Bronchial epithelial cell (primary cell): Measurements from ENCODE around the gene ARHGEF18. TPM values are rescaled to one million over a fixed set of nuclear protein-coding genes. Genes with fewer than 3 reads are reported as not detected.
"Not testable (repeated sequence)": the region's sequence is repeated elsewhere in the genome, so short reads cannot be mapped to it uniquely, and the experiment has no call there.

Experiments used
- DNase-seq: peaks from one replicate; pipeline ENCODE4 v3.0.0-alpha.2; 2010; ENCODE audit warnings: low read depth
- FAIRE-seq: peaks from 2 replicates; lab custom pipeline; 2011; peaks lifted over from hg19 to GRCh38; lab: Jason Lieb, UNC
- H3K27me3 ChIP-seq: 2 replicates; pipeline ENCODE4 v1.5.1; 2011; ENCODE audit warnings: low read length; ENCODE audit not compliant: control insufficient read depth, insufficient read depth
- H3K36me3 ChIP-seq: 2 replicates; pipeline ENCODE4 v1.5.1; 2011; ENCODE audit warnings: low read length; ENCODE audit not compliant: control insufficient read depth, insufficient read depth
- H3K4me3 ChIP-seq: 2 replicates; pipeline ENCODE4 v1.5.1; 2011; ENCODE audit warnings: mild to moderate bottlenecking, low read depth, low read length, control low read depth
- CTCF ChIP-seq: IDR thresholded peaks from 2 replicates; pipeline ENCODE4 v1.5.1; 2011; ENCODE audit warnings: mild to moderate bottlenecking, moderate library complexity, low read length, control low read depth, inconsistent platforms; ENCODE audit not compliant: insufficient read depth, severe bottlenecking
- total RNA-seq: library from RNA; depleted of rRNA; stranded (reverse); fragments of >200 nt; gene quantifications from 2 replicates; pipeline ENCODE4 v1.2.1, GENCODE V29; 2014

The ARHGEF18 gene
- total RNA-seq, 1 donor from 2014 or later: 78.7 TPM

GRCh38 chr19:7340959-7341837 is 7.5 kb upstream of the ARHGEF18 start:
- DNase-seq (peak; percentile 44), FAIRE-seq (no peak)
- no peaks in the 10 kb centered on the region for H3K36me3 ChIP-seq
- H3K27me3 ChIP-seq: no peaks in the 10 kb centered on the region
- peak; percentile 93 for TF ChIP-seq CTCF
- H3K4me3 ChIP-seq: no peak overlapping the region

GRCh38 chr19:7342143-7342542 is 6.6 kb upstream of the ARHGEF18 start:
- DNase-seq: no peak
- Histone ChIP-seq H3K27me3 (no peaks in the 10 kb centered on the region), H3K36me3 (no peaks in the 10 kb centered on the region), H3K4me3 (no peak overlapping the region)
- no peak for TF ChIP-seq CTCF
- no peak for FAIRE-seq

GRCh38 chr19:7346488-7346971 is 2.2 kb upstream of the ARHGEF18 start:
- no peaks in the 10 kb centered on the region for H3K36me3 ChIP-seq
- TF ChIP-seq CTCF: no peak
- no peak overlapping the region for H3K4me3 ChIP-seq
- no peaks in the 10 kb centered on the region for H3K27me3 ChIP-seq
- no peak for FAIRE-seq
- DNase-seq: no peak

- H3K36me3 ChIP-seq, H3K27me3 ChIP-seq, H3K4me3 ChIP-seq, DNase-seq, FAIRE-seq: not testable (repeated sequence)
These were observed 1.7 kb upstream of the ARHGEF18 start for GRCh38 chr19:7346997-7347396.

GRCh38 chr19:7349231-7349591 is 474 bp downstream of the ARHGEF18 start:
- TF ChIP-seq CTCF: no peak
- Histone ChIP-seq H3K27me3 (no peaks in the 10 kb centered on the region), H3K4me3 (no peak overlapping the region), H3K36me3 (no peaks in the 10 kb centered on the region)
- no peak for DNase-seq
- no peak for FAIRE-seq

- Histone ChIP-seq H3K36me3 (no peaks in the 10 kb centered on the region), H3K27me3 (no peaks in the 10 kb centered on the region), H3K4me3 (no peak overlapping the region)
- DNase-seq (no peak), FAIRE-seq (no peak)
- no peak for TF ChIP-seq CTCF
These were observed 1.4 kb downstream of the ARHGEF18 start for GRCh38 chr19:7349961-7350711.
